Mammary epithelial cell (primary cell): ENCODE results near the gene ZNF529.

Experiments
- CTCF ChIP-seq, 2 donors: IDR thresholded peaks in 1 of 2; conservative IDR thresholded peaks in 1 of 2; 2 replicates each; pipeline ENCODE4 v1.5.1; 2011 to 2012; ENCODE audit warnings: inconsistent platforms in 2 of 2, low read length in 2 of 2, mild to moderate bottlenecking in 2 of 2, control low read depth in 1 of 2, low read depth in 1 of 2; ENCODE audit not compliant: insufficient read depth in 1 of 2; ENCODE audit errors: extremely low read depth in 1 of 2
- EZH2 ChIP-seq: IDR thresholded peaks from 2 replicates; pipeline ENCODE4 v1.6.1; 2012; ENCODE audit warnings: low read length, inconsistent platforms, borderline replicate concordance

- no peak for TF ChIP-seq CTCF (conservative IDR thresholded peaks at IDR 0.05 in 1 of 2, IDR thresholded peaks at IDR 0.05 in 1 of 2; ENCODE audit: extremely low read depth in 1 of 2, insufficient read depth in 1 of 2, low read depth in 1 of 2, low read length in 2 of 2)
- no peak for TF ChIP-seq EZH2
These were observed 25.9 kb downstream of the ZNF529 start for GRCh38 chr19:36547001-36547732.
